ENCODE data around the gene ACR.
"Not testable (repeated sequence)": the region's sequence is repeated elsewhere in the genome, so short reads cannot be mapped to it uniquely, and the experiment has no call there.

DNA sequence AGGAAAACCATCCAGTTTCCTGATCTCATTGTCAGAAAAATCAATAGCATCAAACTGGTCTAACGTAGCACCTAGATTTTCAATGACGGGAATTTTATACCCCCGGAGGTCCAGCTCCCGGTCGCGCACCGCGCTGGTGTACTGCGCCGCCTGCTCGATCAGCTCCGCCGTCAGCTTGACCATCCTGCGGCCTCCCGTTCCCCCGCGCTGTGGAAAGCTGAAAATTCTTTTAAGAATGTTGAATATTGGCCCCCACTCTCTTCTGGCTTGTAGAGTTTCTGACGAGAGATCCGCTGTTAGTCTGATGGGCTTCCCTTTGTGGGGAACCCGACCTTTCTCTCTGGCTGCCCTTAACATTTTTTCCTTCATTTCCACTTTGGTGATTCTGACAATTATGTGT is 17.2 kb downstream of the ACR start:
- TF ChIP-seq, protein P1, sequence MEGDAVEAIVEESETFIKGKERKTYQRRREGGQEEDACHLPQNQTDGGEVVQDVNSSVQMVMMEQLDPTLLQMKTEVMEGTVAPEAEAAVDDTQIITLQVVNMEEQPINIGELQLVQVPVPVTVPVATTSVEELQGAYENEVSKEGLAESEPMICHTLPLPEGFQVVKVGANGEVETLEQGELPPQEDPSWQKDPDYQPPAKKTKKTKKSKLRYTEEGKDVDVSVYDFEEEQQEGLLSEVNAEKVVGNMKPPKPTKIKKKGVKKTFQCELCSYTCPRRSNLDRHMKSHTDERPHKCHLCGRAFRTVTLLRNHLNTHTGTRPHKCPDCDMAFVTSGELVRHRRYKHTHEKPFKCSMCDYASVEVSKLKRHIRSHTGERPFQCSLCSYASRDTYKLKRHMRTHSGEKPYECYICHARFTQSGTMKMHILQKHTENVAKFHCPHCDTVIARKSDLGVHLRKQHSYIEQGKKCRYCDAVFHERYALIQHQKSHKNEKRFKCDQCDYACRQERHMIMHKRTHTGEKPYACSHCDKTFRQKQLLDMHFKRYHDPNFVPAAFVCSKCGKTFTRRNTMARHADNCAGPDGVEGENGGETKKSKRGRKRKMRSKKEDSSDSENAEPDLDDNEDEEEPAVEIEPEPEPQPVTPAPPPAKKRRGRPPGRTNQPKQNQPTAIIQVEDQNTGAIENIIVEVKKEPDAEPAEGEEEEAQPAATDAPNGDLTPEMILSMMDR (IDR thresholded peaks at IDR 0.05; ENCODE audit: low read depth, low read length, poor library complexity, severe bottlenecking): not testable (repeated sequence)
- TF ChIP-seq EZH2phosphoT487 (IDR thresholded peaks at IDR 0.05; ENCODE audit: borderline replicate concordance, low read length): not testable (repeated sequence)

All from DOHH2 (cell line).